ENCODE data around the gene PELI1. TPM values are rescaled to one million over a fixed set of nuclear protein-coding genes. Genes with fewer than 3 reads are reported as not detected.

The PELI1 gene, protein sequence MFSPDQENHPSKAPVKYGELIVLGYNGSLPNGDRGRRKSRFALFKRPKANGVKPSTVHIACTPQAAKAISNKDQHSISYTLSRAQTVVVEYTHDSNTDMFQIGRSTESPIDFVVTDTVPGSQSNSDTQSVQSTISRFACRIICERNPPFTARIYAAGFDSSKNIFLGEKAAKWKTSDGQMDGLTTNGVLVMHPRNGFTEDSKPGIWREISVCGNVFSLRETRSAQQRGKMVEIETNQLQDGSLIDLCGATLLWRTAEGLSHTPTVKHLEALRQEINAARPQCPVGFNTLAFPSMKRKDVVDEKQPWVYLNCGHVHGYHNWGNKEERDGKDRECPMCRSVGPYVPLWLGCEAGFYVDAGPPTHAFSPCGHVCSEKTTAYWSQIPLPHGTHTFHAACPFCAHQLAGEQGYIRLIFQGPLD
- total RNA-seq (2014; rRNA removed; shearing (Covaris generic); ENCODE audit: low replicate concordance), result 49.9 and 90.7 TPM in 2 replicates

DNA sequence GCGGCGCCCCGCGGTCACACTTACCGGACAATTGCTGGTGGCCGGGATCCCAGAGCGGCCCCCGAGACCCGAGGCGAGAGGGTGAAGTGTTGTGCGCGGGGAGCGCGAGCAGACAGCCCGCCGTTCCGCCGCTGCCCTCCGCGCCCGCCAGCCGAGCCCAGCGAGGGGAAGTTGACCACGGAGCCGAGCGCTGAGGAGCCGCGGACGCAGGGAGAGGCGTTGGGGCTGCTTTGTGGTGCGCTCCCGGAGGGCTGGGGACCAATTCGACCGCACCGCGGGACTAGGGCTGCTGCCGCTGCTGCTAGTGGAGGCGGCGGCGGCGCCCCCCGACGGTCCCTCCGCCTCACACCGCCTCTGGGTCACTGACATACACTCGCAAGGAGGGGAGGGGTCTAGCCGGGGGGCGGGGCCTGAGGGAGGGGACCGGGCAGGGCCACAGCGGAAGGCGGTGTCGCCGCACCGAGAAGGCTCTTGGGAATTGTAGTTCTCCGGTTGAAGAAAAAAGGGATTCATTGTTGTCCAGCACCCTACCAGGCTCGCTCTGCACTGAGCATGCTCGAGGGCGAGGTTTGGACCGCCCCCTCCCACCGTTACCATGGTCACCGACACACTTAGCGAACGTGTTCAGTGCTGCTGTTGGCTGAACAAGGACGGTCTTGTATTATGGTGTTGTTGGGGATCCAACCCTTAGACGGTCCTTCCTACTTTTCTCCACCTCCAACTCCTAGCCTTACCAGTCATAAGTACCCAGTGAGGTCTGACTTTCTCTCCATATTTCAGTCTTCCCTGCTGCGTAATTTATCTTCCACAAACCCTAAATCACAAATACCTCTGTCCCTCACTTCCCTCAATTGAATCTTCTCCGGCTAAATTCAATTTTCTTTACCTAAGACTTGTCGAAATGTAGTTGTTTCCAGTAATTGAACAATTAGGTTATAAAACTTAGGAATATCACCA lies at the start of gene PELI1:
Gene PELI1 (minus strand): TSS at position 364 of the 957 bp plus-strand sequence. CDS start 36,110 bp downstream, outside the sequence.
- peak within 1 kb of the TSS; percentile 95 for H3K4me2 ChIP-seq (ENCODE audit: low read depth, low read length, poor library complexity, severe bottlenecking)
- no peaks in the 10 kb centered on the region for H3K9me2 ChIP-seq (replicated peaks; ENCODE audit: insufficient read depth, low read length)
- H2AFZ ChIP-seq (ENCODE audit: low read length), result peak within 1 kb of the TSS; percentile 57; the same call in 1 of the 2 replicates
- H3K9me3 ChIP-seq (ENCODE audit: low read length), result no peaks in the 10 kb centered on the region
- peak; percentile 100 for DNase-seq
- H4K20me1 ChIP-seq (ENCODE audit: insufficient read depth, low read depth, low read length), result peaks cover 12% of the 10 kb centered on the region; the same call in 1 of the 2 replicates
- no peaks in the 10 kb centered on the region for H3K27me3 ChIP-seq (ENCODE audit: low read length)
- H3K27ac ChIP-seq (ENCODE audit: low read length), result peak within 1 kb of the TSS; percentile 95
- peaks cover 28% of the 10 kb centered on the region for H3K36me3 ChIP-seq (ENCODE audit: insufficient read depth, low read length)
- peak within 1 kb of the TSS; percentile 89 for H3K4me3 ChIP-seq (ENCODE audit: low read length)
- peaks cover 58% of the 10 kb centered on the region for H3K79me2 ChIP-seq (ENCODE audit: low read length)
- H3K9ac ChIP-seq (ENCODE audit: low read length), result peak within 1 kb of the TSS; percentile 91
- peaks cover 51% of the 10 kb centered on the region for H3K4me1 ChIP-seq (ENCODE audit: low read length)

DNA sequence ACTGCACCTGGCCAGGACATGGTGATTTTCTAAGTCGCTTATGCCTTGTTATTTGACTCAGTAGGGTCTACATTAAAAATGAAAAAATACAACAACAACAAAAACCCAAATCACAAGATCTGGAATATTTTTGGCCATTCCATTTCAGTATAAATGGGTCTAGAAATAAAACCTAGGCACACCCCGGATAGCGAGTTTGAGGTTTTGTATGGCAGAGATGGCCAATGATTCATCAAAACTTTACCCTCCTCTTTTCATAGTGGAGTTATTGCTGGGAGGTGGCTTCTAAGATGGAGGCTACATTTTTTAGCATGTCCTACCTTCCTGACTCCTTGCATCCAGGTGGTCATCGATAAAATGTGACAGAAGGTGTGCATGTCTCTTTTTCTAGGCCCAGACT lies 49.3 kb upstream of the PELI1 start:
- no peak overlapping the region for H3K4me3 ChIP-seq (ENCODE audit: low read length)
- no peaks in the 10 kb centered on the region for H3K36me3 ChIP-seq (ENCODE audit: insufficient read depth, low read length)
- H2AFZ ChIP-seq (ENCODE audit: low read length), result no peak overlapping the region
- H3K9me2 ChIP-seq (replicated peaks; ENCODE audit: insufficient read depth, low read length), result no peaks in the 10 kb centered on the region
- no peak overlapping the region for H3K27ac ChIP-seq (ENCODE audit: low read length)
- no peaks in the 10 kb centered on the region for H3K27me3 ChIP-seq (ENCODE audit: low read length)
- no peaks in the 10 kb centered on the region for H3K79me2 ChIP-seq (ENCODE audit: low read length)
- H3K9ac ChIP-seq (ENCODE audit: low read length), result no peak overlapping the region
- H3K4me2 ChIP-seq (ENCODE audit: low read depth, low read length, poor library complexity, severe bottlenecking), result no peak overlapping the region
- no peaks in the 10 kb centered on the region for H3K9me3 ChIP-seq (ENCODE audit: low read length)
- no peak for DNase-seq
- peaks cover 30% of the 10 kb centered on the region for H3K4me1 ChIP-seq (ENCODE audit: low read length)
- H4K20me1 ChIP-seq (ENCODE audit: insufficient read depth, low read depth, low read length), result no peaks in the 10 kb centered on the region

DNA sequence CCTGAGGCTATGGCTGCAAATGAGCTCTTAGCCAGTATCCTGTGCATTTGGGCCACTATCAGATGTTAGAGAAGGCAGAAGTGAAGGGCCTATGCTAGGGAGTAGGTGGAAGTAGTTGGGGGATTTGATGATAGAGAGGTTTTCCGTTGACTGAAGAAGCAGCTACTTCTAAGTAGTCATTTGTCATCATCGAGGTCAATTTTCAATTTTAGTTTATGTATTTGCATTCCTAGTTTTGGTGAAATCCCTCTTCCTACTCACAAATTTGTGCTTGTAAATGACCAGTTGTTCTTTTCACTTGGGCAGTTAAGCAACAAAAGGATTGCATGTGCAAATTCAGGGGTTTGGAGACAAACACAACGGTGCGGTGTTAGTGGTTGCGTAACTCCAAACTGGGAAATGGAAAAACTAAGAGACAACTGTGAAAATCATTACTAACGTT lies 48.5 kb upstream of the PELI1 start:
- H3K27me3 ChIP-seq (ENCODE audit: low read length), result no peaks in the 10 kb centered on the region
- no peaks in the 10 kb centered on the region for H3K79me2 ChIP-seq (ENCODE audit: low read length)
- H3K4me3 ChIP-seq (ENCODE audit: low read length), result no peak overlapping the region
- no peaks in the 10 kb centered on the region for H3K9me3 ChIP-seq (ENCODE audit: low read length)
- no peak overlapping the region for H3K27ac ChIP-seq (ENCODE audit: low read length)
- no peak overlapping the region for H2AFZ ChIP-seq (ENCODE audit: low read length)
- no peak overlapping the region for H3K4me2 ChIP-seq (ENCODE audit: low read depth, low read length, poor library complexity, severe bottlenecking)
- no peak overlapping the region for H3K9ac ChIP-seq (ENCODE audit: low read length)
- no peaks in the 10 kb centered on the region for H3K36me3 ChIP-seq (ENCODE audit: insufficient read depth, low read length)
- DNase-seq, result no peak
- no peaks in the 10 kb centered on the region for H3K9me2 ChIP-seq (replicated peaks; ENCODE audit: insufficient read depth, low read length)
- H4K20me1 ChIP-seq (ENCODE audit: insufficient read depth, low read depth, low read length), result 0 out of 2 replicates have a peak, but pooled peaks cover 2% of the 10 kb centered on the region
- H3K4me1 ChIP-seq (ENCODE audit: low read length), result peaks cover 31% of the 10 kb centered on the region

DNA sequence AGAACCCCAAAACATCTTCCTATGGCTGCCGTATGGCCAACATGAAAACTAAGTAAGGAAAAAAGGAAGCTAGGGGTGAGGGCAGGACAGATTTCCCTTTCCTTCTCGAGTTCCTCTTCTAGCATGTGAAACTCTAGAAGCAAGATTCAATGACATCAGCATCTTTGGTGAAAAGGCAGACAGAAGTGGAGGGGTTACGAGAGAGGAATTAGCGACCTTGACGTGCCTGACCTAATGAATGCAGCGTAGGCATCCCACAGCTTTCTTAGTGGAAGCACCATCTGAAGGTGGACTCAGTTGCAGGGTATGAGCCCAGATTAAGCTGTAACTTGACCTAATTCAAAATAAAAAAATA lies 47.9 kb upstream of the PELI1 start:
- Histone ChIP-seq H3K4me2 (ENCODE audit: low read depth, low read length, poor library complexity, severe bottlenecking) (no peak overlapping the region), H3K9ac (ENCODE audit: low read length) (no peak overlapping the region), H3K4me1 (ENCODE audit: low read length) (peaks cover 37% of the 10 kb centered on the region), H2AFZ (ENCODE audit: low read length) (no peak overlapping the region), H3K36me3 (ENCODE audit: insufficient read depth, low read length) (no peaks in the 10 kb centered on the region), H3K79me2 (ENCODE audit: low read length) (no peaks in the 10 kb centered on the region), H3K27ac (ENCODE audit: low read length) (no peak overlapping the region), H3K9me3 (ENCODE audit: low read length) (no peaks in the 10 kb centered on the region), H4K20me1 (ENCODE audit: insufficient read depth, low read depth, low read length) (0 out of 2 replicates have a peak, but pooled peaks cover 4% of the 10 kb centered on the region), H3K4me3 (ENCODE audit: low read length) (no peak overlapping the region), H3K9me2 (replicated peaks; ENCODE audit: insufficient read depth, low read length) (no peaks in the 10 kb centered on the region), H3K27me3 (ENCODE audit: low read length) (no peaks in the 10 kb centered on the region)
- DNase-seq, result no peak

DNA sequence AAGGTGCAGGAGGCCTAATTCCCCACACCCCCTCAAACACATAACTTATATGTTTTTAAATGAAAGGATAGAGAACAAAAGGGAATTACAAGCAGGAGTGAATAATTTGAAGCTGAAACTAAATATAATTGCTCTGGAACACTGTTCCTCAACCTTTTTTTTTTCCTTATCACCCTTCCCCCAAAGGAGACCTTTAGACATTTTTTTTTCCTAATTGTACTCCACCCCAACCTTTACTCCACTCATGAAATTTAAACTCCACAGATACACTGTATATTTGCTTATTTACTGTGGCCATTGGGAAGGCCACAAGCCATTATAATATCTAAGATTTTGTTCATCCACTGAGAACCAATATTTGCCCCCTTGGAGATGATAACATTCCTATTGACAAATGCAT lies 45.4 kb upstream of the PELI1 start:
- H3K36me3 ChIP-seq (ENCODE audit: insufficient read depth, low read length), result no peaks in the 10 kb centered on the region
- no peaks in the 10 kb centered on the region for H3K27me3 ChIP-seq (ENCODE audit: low read length)
- H2AFZ ChIP-seq (ENCODE audit: low read length), result no peak overlapping the region
- no peaks in the 10 kb centered on the region for H3K9me3 ChIP-seq (ENCODE audit: low read length)
- DNase-seq, result no peak
- H3K4me3 ChIP-seq (ENCODE audit: low read length), result no peak overlapping the region
- H3K9ac ChIP-seq (ENCODE audit: low read length), result no peak overlapping the region
- no peaks in the 10 kb centered on the region for H3K79me2 ChIP-seq (ENCODE audit: low read length)
- no peaks in the 10 kb centered on the region for H3K9me2 ChIP-seq (replicated peaks; ENCODE audit: insufficient read depth, low read length)
- H3K4me1 ChIP-seq (ENCODE audit: low read length), result peaks cover 54% of the 10 kb centered on the region
- H4K20me1 ChIP-seq (ENCODE audit: insufficient read depth, low read depth, low read length), result 0 out of 2 replicates have a peak, but pooled peaks cover 4% of the 10 kb centered on the region
- H3K27ac ChIP-seq (ENCODE audit: low read length), result no peak overlapping the region
- no peak overlapping the region for H3K4me2 ChIP-seq (ENCODE audit: low read depth, low read length, poor library complexity, severe bottlenecking)

DNA sequence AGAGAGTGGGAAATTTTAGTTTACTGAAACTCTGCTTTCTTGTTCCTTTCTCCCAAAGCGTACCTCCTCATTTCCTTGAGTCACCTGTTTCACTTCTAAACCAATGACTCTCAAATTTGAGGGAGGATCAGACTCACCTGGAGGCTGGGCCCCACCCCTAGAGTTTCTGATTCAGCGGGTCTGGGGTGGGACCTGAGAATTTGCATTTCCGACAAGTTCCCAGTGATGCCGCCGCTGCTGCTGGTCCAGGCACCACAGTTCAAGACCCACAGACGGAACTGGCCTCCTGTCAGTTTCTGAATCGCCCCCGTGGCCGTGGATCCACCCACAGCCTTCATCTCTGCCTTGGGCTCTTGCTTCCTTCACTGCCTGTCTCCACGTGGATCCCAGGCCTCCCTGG lies 44.9 kb upstream of the PELI1 start:
- Histone ChIP-seq H3K36me3 (ENCODE audit: insufficient read depth, low read length) (no peaks in the 10 kb centered on the region), H3K4me3 (ENCODE audit: low read length) (no peak overlapping the region), H3K79me2 (ENCODE audit: low read length) (no peaks in the 10 kb centered on the region), H3K27ac (ENCODE audit: low read length) (no peak overlapping the region), H3K9me3 (ENCODE audit: low read length) (no peaks in the 10 kb centered on the region), H3K27me3 (ENCODE audit: low read length) (no peaks in the 10 kb centered on the region), H4K20me1 (ENCODE audit: insufficient read depth, low read depth, low read length) (0 out of 2 replicates have a peak, but pooled peaks cover 4% of the 10 kb centered on the region), H2AFZ (ENCODE audit: low read length) (no peak overlapping the region), H3K9ac (ENCODE audit: low read length) (no peak overlapping the region), H3K9me2 (replicated peaks; ENCODE audit: insufficient read depth, low read length) (no peaks in the 10 kb centered on the region), H3K4me1 (ENCODE audit: low read length) (peaks cover 54% of the 10 kb centered on the region), H3K4me2 (ENCODE audit: low read depth, low read length, poor library complexity, severe bottlenecking) (no peak overlapping the region)
- DNase-seq, result no peak

DNA sequence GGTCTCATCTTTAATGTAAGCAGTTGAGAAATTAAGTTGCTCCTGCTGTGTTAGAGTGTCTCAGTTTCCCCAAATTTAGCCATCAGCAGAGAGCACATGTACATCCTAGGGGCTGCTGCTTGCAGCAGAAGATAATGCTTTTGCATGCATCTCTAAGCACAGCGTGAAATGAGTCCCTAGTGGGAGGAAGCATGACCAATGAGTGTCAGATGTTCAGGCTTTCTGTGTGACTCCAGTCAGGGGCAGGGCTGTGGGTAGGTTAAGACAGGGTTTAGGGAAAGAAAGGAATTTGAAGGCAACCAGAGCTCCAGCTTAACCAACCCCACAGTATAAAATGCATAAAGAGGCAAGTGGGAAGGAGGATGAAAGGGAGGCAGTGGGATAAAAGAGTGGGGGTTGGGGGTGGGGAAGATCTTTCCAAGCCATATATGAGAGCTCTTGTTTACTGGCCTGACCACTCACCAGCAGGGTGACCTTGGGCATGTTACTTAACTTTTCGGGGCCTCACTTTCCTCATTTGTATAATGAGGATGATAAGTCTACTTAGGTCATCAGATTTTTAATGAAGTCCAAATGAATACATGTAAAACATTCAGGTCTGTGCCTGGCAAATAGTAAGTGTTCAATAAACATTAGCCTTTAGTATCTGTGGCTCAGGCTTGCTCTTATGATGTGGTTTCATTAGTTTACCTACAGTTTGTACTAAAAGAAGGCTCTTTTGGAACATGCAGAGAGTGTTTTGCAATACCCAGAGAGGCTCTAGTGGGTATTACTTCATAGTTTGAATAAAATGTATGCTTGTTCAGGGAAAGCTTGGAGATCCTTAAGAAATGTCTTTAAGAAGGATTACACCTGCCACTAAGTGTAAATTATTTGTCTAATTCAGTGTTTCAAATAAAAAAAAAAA lies 42.7 kb upstream of the PELI1 start:
- 0 out of 2 replicates have a peak overlapping the region, but pooled peaks have one; percentile 2 for H3K4me3 ChIP-seq (ENCODE audit: low read length)
- H4K20me1 ChIP-seq (ENCODE audit: insufficient read depth, low read depth, low read length), result 0 out of 2 replicates have a peak, but pooled peaks cover 4% of the 10 kb centered on the region
- peak; percentile 65 for DNase-seq
- H3K27me3 ChIP-seq (ENCODE audit: low read length), result no peaks in the 10 kb centered on the region
- no peaks in the 10 kb centered on the region for H3K36me3 ChIP-seq (ENCODE audit: insufficient read depth, low read length)
- no peaks in the 10 kb centered on the region for H3K9me3 ChIP-seq (ENCODE audit: low read length)
- H3K79me2 ChIP-seq (ENCODE audit: low read length), result no peaks in the 10 kb centered on the region
- no peak overlapping the region for H3K9ac ChIP-seq (ENCODE audit: low read length)
- no peaks in the 10 kb centered on the region for H3K9me2 ChIP-seq (replicated peaks; ENCODE audit: insufficient read depth, low read length)
- no peak overlapping the region for H3K27ac ChIP-seq (ENCODE audit: low read length)
- no peak overlapping the region for H2AFZ ChIP-seq (ENCODE audit: low read length)
- H3K4me2 ChIP-seq (ENCODE audit: low read depth, low read length, poor library complexity, severe bottlenecking), result peak overlapping the region; percentile 46
- peaks cover 45% of the 10 kb centered on the region for H3K4me1 ChIP-seq (ENCODE audit: low read length)
